ENCODE data around the gene ZNF124.
A peak's percentile ranks its signal among the peaks of the same experiment; 100 is the strongest.
"Not testable (repeated sequence)": the region's sequence is repeated elsewhere in the genome, so short reads cannot be mapped to it uniquely, and the experiment has no call there.

The ZNF124 gene

DNA sequence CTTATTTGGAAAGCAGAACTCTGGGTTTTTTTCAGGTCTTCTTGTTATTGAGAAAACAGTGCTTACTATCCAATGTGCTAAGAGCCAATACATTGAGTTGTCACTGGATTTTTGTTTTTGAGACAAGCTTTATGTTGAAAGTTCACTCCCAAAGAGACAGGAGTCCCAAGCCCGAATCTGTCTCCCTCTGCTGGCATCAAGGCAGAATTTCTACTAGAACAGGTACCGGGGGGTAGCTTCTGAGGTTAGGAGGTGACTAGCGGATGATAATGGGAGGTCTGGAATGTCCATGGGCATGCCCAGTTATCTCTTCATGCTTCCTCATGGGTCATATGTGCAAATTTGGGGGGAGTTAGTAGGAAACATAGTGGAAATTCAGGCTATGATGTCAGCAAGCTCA lies 25.1 kb downstream of the ZNF124 start:
- TF ChIP-seq, protein P1, sequence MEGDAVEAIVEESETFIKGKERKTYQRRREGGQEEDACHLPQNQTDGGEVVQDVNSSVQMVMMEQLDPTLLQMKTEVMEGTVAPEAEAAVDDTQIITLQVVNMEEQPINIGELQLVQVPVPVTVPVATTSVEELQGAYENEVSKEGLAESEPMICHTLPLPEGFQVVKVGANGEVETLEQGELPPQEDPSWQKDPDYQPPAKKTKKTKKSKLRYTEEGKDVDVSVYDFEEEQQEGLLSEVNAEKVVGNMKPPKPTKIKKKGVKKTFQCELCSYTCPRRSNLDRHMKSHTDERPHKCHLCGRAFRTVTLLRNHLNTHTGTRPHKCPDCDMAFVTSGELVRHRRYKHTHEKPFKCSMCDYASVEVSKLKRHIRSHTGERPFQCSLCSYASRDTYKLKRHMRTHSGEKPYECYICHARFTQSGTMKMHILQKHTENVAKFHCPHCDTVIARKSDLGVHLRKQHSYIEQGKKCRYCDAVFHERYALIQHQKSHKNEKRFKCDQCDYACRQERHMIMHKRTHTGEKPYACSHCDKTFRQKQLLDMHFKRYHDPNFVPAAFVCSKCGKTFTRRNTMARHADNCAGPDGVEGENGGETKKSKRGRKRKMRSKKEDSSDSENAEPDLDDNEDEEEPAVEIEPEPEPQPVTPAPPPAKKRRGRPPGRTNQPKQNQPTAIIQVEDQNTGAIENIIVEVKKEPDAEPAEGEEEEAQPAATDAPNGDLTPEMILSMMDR (IDR thresholded peaks at IDR 0.05; ENCODE audit: control insufficient read depth, extremely low read depth, insufficient read depth), result no peak
- DNase-seq (ENCODE audit: low read depth), result no peak
- no peak overlapping the region for H3K4me3 ChIP-seq (ENCODE audit: low read depth, low read length)

DNA sequence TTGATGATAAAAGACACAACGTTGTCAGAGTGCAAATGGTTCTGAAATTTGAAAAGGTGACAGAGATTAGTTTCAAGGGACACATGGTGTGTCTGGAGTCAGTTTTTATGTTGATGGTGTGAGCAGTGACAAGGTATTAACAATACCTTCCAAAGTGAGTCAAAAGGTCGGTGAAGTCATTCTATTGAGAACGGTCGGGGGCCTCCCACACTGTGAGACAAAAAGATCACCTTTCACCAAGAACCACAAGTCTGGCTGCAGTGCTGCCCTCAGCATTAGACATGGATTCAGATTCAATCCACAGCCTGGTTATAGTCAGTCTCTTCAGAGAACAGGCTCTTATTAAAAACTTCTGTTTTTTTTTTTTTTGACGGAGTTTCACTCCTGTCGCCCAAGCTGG lies 26.5 kb downstream of the ZNF124 start:
- DNase-seq (ENCODE audit: low read depth), result no peak
- TF ChIP-seq, protein P1 (IDR thresholded peaks at IDR 0.05; ENCODE audit: control insufficient read depth, extremely low read depth, insufficient read depth), result no peak
- H3K4me3 ChIP-seq (ENCODE audit: low read depth, low read length), result no peak overlapping the region

DNA sequence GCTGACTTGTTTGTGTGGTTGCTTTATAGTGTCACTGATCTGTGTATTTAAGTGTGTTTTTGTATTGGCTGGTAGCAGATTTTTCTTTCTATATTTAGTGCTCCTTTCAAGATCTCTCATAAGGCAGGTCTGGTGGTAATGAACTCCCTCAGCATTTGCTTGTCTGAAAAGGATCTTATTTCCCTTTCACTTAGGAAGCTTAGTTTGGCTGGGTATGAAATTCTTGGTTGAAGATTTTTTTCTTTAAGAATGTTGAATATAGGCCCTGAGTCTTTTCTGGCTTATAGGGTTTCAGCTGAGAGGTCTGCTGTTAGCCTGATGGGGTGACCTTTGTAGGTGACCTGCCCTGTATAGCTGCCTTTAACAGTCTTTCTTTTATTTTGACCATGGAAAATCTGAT lies 32.3 kb downstream of the ZNF124 start:
- H3K4me3 ChIP-seq (ENCODE audit: low read depth, low read length); DNase-seq (ENCODE audit: low read depth): not testable (repeated sequence)

DNA sequence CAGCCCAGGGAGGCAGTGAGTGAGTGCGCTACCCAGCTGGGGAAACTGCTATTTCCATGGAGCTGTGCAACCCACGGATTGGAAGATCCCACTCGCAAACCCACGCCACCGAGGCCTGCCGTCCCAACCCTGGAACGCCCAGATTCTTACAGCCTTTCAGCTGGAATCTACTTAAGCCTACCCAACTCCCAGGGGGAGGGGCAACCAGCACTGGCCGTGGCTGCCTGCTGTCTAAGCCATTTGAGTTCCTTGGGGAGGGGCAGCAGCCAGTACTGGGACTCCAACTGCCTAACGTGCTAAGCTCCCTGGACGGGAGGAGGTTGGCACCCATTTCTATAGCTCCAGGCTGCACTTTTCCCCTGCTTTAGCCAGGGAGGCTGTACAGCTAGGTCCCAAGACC lies 40.6 kb downstream of the ZNF124 start:
- DNase-seq (ENCODE audit: low read depth), result no peak
- H3K4me3 ChIP-seq (ENCODE audit: low read depth, low read length), result no peak overlapping the region
- TF ChIP-seq, protein P1 (IDR thresholded peaks at IDR 0.05; ENCODE audit: control insufficient read depth, extremely low read depth, insufficient read depth), result no peak

DNA sequence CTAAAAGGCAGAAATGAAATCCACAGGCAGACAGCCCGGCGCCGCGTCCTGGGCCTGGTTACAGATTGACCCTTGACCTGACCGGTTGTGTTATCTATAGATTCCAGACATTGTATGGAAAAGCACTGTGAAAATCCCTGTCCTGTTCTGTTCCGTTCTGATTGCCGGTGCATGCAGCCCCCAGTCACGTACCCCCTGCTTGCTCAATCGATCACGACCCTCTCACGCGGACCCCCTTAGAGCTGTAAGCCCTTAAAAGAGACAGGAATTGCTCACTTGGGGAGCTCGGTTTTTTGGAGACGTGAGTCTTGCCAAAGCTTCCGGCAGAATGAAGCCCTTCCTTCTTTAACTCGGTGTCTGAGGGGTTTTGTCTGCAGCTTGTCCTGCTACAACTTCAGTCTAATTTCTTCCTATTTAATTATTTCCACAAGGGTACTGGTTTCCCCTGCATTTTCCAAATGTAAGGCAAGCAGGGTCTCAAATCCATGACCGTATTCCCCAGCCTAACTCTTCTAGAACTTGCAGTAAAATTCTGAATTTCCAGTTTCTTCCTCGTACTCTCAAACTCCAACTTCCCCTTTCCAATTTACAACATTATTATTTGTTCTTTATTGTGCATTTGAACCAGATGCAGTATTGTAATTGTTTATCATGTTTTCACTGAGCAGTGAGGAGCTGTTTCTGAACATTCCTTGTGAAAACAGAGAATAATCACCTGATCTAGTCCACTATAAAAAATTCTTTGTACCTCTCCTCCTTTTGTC lies 44.1 kb downstream of the ZNF124 start:
- peak overlapping the region; percentile 31 for H3K4me3 ChIP-seq (ENCODE audit: low read depth, low read length)
- DNase-seq (ENCODE audit: low read depth), result not testable (repeated sequence)

DNA sequence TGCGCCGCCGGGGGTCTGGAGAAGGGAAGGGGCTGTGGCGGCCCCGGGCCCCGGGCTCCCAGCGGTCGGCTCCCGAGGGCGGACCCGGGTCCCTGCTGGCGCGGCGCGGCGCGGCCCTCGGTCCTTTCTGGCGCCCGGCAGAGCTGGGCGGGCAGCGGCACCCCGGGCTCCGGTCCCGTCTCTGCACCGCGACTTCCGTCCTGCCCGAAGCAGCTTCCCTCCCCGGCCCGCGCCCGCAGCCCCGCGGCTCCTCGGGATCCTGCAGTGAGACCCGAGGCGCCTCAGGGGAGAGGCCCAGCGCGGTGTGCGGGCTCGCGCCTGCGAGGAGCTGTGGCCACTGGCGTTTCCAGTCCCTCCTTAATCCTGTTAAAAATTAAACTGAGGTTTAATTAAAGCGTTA lies 45.2 kb downstream of the ZNF124 start:
- not testable (repeated sequence) for DNase-seq (ENCODE audit: low read depth); H3K4me3 ChIP-seq (ENCODE audit: low read depth, low read length)

DNA sequence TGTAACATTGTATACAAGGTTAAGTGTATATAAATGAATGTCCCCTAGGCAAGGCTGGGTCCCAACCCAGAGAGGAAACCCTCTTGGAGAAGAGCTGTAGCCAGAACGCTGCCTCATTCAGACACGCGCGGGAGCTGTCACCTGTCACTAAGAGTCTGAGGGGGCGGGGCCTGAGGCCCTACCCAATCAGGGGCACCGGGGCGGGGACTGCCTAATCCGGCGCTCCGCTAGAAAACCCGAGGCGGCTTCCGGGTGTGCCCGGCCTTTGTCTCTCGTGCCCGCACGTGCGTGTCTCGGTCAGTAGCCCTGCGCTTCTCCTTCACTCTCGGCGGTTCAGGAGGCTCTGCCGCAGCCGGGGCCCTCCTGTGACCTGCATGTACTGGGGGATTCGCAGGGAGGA lies 45.7 kb downstream of the ZNF124 start:
- H3K4me3 ChIP-seq (ENCODE audit: low read depth, low read length); DNase-seq (ENCODE audit: low read depth): not testable (repeated sequence)

DNA sequence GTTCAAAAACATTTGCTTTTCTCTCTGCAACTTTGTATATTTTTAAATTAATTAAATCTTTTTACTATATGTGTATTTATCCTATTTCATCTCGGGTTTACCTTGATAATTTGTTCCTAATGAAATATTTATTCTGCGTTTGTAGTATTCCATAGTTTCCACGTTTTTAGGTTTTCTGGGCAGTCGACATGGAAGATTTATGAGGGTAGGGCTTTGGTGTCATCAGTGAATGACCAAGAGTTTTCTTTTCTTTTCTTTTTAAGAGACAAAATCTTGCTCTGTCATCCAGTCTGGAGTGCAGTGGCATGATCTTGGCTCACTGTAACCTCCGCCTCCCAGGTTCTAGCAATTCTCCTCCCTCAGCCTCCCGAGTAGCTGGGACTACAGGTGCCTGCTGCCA lies 50.4 kb downstream of the ZNF124 start:
- no peak for DNase-seq (ENCODE audit: low read depth)
- TF ChIP-seq, protein P1 (IDR thresholded peaks at IDR 0.05; ENCODE audit: control insufficient read depth, extremely low read depth, insufficient read depth), result no peak
- no peak overlapping the region for H3K4me3 ChIP-seq (ENCODE audit: low read depth, low read length)

DNA sequence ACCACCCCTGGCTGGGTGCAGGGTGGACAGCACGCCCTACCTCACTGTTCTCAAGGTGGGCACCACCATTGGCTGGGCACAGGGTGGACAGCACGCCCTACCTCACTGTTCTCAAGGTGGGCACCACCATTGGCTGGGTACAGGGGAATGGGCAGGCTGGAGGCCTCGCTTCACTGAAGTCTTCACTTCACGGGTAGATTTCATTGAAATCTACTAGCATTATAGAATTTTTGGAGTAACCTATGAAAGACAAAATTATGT lies 51.5 kb downstream of the ZNF124 start:
- H3K4me3 ChIP-seq (ENCODE audit: low read depth, low read length); DNase-seq (ENCODE audit: low read depth): not testable (repeated sequence)

All from LNCaP clone FGC (cell line).